ENCODE results near the gene LPCAT1.

Gene LPCAT1

GRCh38 chr5:1499851-1500250 lies 23.9 kb downstream of the LPCAT1 start:
- H3K4me3 ChIP-seq (ENCODE audit: low read length, poor library complexity, severe bottlenecking) = no peak overlapping the region
- H3K9me2 ChIP-seq (replicated peaks; ENCODE audit: low read depth, low read length) = no peaks in the 10 kb centered on the region
- no peak overlapping the region for H3K9ac ChIP-seq (ENCODE audit: low read depth, low read length, poor library complexity, severe bottlenecking)
- peaks cover 76% of the 10 kb centered on the region for H3K79me2 ChIP-seq (ENCODE audit: insufficient read depth, low read length)
- H4K20me1 ChIP-seq (ENCODE audit: insufficient read depth, low read length, poor library complexity, severe bottlenecking) = peaks cover 50% of the 10 kb centered on the region
- H3K4me2 ChIP-seq (ENCODE audit: low read depth, low read length, poor library complexity, severe bottlenecking) = no peak overlapping the region
- no peaks in the 10 kb centered on the region for H3K27me3 ChIP-seq (ENCODE audit: insufficient read depth, low read length, poor library complexity, severe bottlenecking)
- H3K9me3 ChIP-seq (ENCODE audit: insufficient read depth, low read depth, low read length) = no peaks in the 10 kb centered on the region
- peaks cover 60% of the 10 kb centered on the region; the same call in 1 of the 2 replicates for H3K36me3 ChIP-seq (ENCODE audit: insufficient read depth, low read length)
- H3F3A ChIP-seq (ENCODE audit: low read depth) = no peaks in the 10 kb centered on the region
- H3K4me1 ChIP-seq (ENCODE audit: insufficient read depth, low read length, poor library complexity, severe bottlenecking) = peaks cover 4% of the 10 kb centered on the region
- no peak for TF ChIP-seq CTCF (conservative IDR thresholded peaks at IDR 0.05; ENCODE audit: low read length)
- no peak for TF ChIP-seq EZH2phosphoT487 (IDR thresholded peaks at IDR 0.05; ENCODE audit: borderline replicate concordance)
- H2AFZ ChIP-seq (ENCODE audit: low read length) = no peak overlapping the region

DNA sequence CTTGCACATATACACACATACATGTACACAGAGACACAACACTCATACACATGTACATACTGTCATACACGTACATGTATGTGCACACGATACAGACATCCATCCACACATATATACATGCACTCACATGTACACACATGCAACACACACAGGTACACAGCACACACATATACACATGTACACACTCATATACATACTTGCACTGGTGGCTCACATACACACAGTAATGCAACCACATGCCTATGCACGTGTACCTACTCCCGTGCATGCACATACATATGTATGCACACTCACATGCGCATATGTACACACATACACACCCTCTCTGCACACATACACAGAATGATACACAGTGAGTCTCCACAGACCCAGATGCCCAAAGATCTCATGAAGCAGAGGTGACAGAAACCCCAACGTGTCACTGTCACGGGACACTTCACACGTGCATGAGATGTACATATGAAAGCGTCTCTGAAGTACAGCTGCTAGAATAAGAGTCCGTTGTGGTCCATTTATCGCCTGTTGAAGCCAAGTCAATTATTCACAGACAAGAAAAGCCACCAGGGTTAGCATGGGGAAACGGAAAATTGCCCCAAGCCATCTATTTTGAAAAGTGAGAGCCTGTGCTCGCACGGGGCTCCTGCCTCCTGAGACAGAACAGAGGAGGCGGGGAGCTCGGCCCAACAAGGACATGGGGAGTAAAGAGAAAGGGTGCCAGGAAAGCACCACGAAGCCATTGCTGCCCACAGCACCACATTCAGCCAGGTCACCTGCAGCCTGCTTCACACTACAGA lies 24.9 kb downstream of the LPCAT1 start:
- Histone ChIP-seq H3K9me2 (replicated peaks; ENCODE audit: low read depth, low read length) (no peaks in the 10 kb centered on the region), H3K9me3 (ENCODE audit: insufficient read depth, low read depth, low read length) (no peaks in the 10 kb centered on the region), H3K9ac (ENCODE audit: low read depth, low read length, poor library complexity, severe bottlenecking) (no peak overlapping the region), H3F3A (ENCODE audit: low read depth) (no peaks in the 10 kb centered on the region), H3K36me3 (ENCODE audit: insufficient read depth, low read length) (peaks cover 69% of the 10 kb centered on the region; the same call in 1 of the 2 replicates), H2AFZ (ENCODE audit: low read length) (no peak overlapping the region), H3K27me3 (ENCODE audit: insufficient read depth, low read length, poor library complexity, severe bottlenecking) (no peaks in the 10 kb centered on the region), H4K20me1 (ENCODE audit: insufficient read depth, low read length, poor library complexity, severe bottlenecking) (peaks cover 40% of the 10 kb centered on the region), H3K4me2 (ENCODE audit: low read depth, low read length, poor library complexity, severe bottlenecking) (no peak overlapping the region), H3K4me1 (ENCODE audit: insufficient read depth, low read length, poor library complexity, severe bottlenecking) (peaks cover 9% of the 10 kb centered on the region), H3K79me2 (ENCODE audit: insufficient read depth, low read length) (peaks cover 70% of the 10 kb centered on the region), H3K4me3 (ENCODE audit: low read length, poor library complexity, severe bottlenecking) (no peak overlapping the region)
- TF ChIP-seq CTCF (conservative IDR thresholded peaks at IDR 0.05; ENCODE audit: low read length) = no peak
- no peak for TF ChIP-seq EZH2phosphoT487 (IDR thresholded peaks at IDR 0.05; ENCODE audit: borderline replicate concordance)

DNA sequence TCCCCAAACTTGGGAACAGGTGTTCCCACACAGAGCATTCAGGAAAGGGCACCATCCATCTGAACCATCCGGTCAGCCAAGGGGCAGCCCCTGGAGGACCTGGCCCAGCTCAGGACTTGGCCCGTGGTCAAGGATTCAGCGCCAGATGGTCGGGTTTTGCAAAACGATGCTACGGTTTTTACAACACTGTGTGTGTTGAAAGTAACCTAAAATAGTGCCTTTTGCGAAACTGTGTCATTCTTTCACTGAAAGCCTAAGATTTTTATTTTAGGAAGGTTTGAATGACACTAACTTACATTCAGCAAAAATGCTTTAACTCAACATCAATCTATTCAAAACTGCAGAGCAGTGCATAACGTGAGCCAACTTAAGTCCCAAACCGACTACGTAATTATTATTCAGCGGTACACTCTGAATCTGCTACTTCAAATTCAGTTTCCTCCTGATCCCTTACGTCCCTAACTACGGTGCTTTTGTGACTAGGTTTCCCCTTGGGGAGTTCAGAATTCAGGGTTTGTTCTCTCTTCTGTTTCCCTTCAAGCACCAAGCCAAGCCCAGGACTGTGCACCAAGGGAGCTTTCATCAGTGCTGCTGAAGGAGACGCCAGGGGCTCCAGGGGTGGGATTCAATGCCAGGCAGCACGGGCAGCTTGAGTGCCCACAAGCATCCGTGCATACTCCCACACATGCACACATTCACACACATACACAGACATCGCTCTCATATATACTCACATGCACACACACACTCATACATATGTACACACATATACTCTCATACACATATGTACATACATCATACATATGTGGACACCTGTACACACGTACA lies 25.8 kb downstream of the LPCAT1 start:
- no peaks in the 10 kb centered on the region for H3F3A ChIP-seq (ENCODE audit: low read depth)
- no peak overlapping the region for H2AFZ ChIP-seq (ENCODE audit: low read length)
- H3K4me3 ChIP-seq (ENCODE audit: low read length, poor library complexity, severe bottlenecking) = no peak overlapping the region
- peaks cover 14% of the 10 kb centered on the region for H3K4me1 ChIP-seq (ENCODE audit: insufficient read depth, low read length, poor library complexity, severe bottlenecking)
- TF ChIP-seq EZH2phosphoT487 (IDR thresholded peaks at IDR 0.05; ENCODE audit: borderline replicate concordance) (no peak), CTCF (conservative IDR thresholded peaks at IDR 0.05; ENCODE audit: low read length) (no peak)
- H3K4me2 ChIP-seq (ENCODE audit: low read depth, low read length, poor library complexity, severe bottlenecking) = no peak overlapping the region
- H4K20me1 ChIP-seq (ENCODE audit: insufficient read depth, low read length, poor library complexity, severe bottlenecking) = peaks cover 32% of the 10 kb centered on the region
- no peaks in the 10 kb centered on the region for H3K27me3 ChIP-seq (ENCODE audit: insufficient read depth, low read length, poor library complexity, severe bottlenecking)
- H3K9me3 ChIP-seq (ENCODE audit: insufficient read depth, low read depth, low read length) = no peaks in the 10 kb centered on the region
- H3K36me3 ChIP-seq (ENCODE audit: insufficient read depth, low read length) = peaks cover 77% of the 10 kb centered on the region; the same call in 1 of the 2 replicates
- H3K9me2 ChIP-seq (replicated peaks; ENCODE audit: low read depth, low read length) = no peaks in the 10 kb centered on the region
- no peak overlapping the region for H3K9ac ChIP-seq (ENCODE audit: low read depth, low read length, poor library complexity, severe bottlenecking)
- H3K79me2 ChIP-seq (ENCODE audit: insufficient read depth, low read length) = peaks cover 65% of the 10 kb centered on the region

All from Loucy (cell line).